HepG2 (cell line): ENCODE data around the gene MAEA. TPM values are rescaled to one million over a fixed set of nuclear protein-coding genes. Genes with fewer than 3 reads are reported as not detected.

Source experiments
- ATAC-seq: fragments of 200-7000 bp; cut with Tn5 transposase; 3 replicates; pipeline ENCODE4 v1.9.1; 2020; ENCODE audit warnings: mild to moderate bottlenecking, moderate library complexity
- BruUV-seq: library from RNA; stranded (reverse); fragments of 400-500 nt; replicated peaks from 2 replicates; lab custom pipeline; 2021; lab: Mats Ljungman, UMichigan
- CTCF ChIA-PET: fragments of 300-600 bp; formaldehyde crosslinking; extraction: SDS; loops from one replicate; lab custom pipeline; 2021; ENCODE audit warnings: low total read pairs, inconsistent platforms, low intra/inter-chr PET ratio; lab: Yijun Ruan, JAX
- POLR2A ChIA-PET: fragments of 350-600 bp; sonication (Branson Sonifier 250); formaldehyde crosslinking; loops from one replicate; lab custom pipeline; 2020; ENCODE audit warnings: antibody characterized with exemption, inconsistent platforms; lab: Yijun Ruan, JAX
- DNase-seq: peaks from one replicate; pipeline ENCODE4 v3.0.0-alpha.2; 2015; ENCODE audit warnings: low spot score
- FAIRE-seq: peaks from 3 replicates; lab custom pipeline; 2011; peaks lifted over from hg19 to GRCh38; lab: Jason Lieb, UNC
- H2AFZ ChIP-seq: one replicate; pipeline ENCODE4 v1.6.1; 2011; ENCODE audit warnings: low read length, inconsistent platforms
- H3K27ac ChIP-seq: fragments of 300-600 bp; 3 replicates; pipeline ENCODE4 v1.8.0; 2011; ENCODE audit warnings: mixed run types, mild to moderate bottlenecking, mixed read lengths, low read length, inconsistent platforms; ENCODE audit not compliant: insufficient read depth; ENCODE audit errors: extremely low read length
- H3K27me3 ChIP-seq, 2 experiments: fragments of 200-600 bp in 1 of 2; 2 replicates in 1 of 2; 3 replicates in 1 of 2; pipeline versions ENCODE4 v1.6.0 to v1.8.0; 2011; ENCODE audit warnings: low read length in 2 of 2, mild to moderate bottlenecking in 2 of 2, moderate library complexity in 2 of 2, inconsistent platforms in 1 of 2; ENCODE audit not compliant: insufficient read depth in 2 of 2, control insufficient read depth in 1 of 2
- H3K36me3 ChIP-seq, 2 experiments: fragments of 200-600 bp in 1 of 2; replicated peaks in 1 of 2; 2 replicates in 1 of 2; 3 replicates in 1 of 2; pipeline versions ENCODE4 v1.5.1 to v1.8.0; 2011; ENCODE audit warnings: low read length in 2 of 2, inconsistent platforms in 1 of 2; ENCODE audit not compliant: insufficient read depth in 2 of 2, control insufficient read depth in 1 of 2
- H3K4me1 ChIP-seq: 2 replicates; pipeline ENCODE4 v1.5.1; 2012; ENCODE audit warnings: low read length, inconsistent platforms; ENCODE audit not compliant: insufficient read depth
- H3K4me2 ChIP-seq: 2 replicates; pipeline ENCODE4 v1.6.0; 2011; ENCODE audit warnings: low read depth, low read length, inconsistent platforms
- H3K4me3 ChIP-seq, 3 experiments: fragments of 200-600 bp in 1 of 3; sonication (generic), shearing (Covaris generic) in 1 of 3; replicated peaks in 1 of 3; 2 replicates each; pipeline ENCODE4 v1.5.1; 2011 to 2016; ENCODE audit warnings: low read length in 3 of 3, inconsistent platforms in 2 of 3, low read depth in 2 of 3, mild to moderate bottlenecking in 2 of 3, control low read depth in 1 of 3, mixed read lengths in 1 of 3; ENCODE audit not compliant: insufficient read depth in 1 of 3
- H3K79me2 ChIP-seq: one replicate; pipeline ENCODE4 v1.6.1; 2011; ENCODE audit warnings: low read length, inconsistent platforms; ENCODE audit not compliant: insufficient read depth
- H3K9ac ChIP-seq: 2 replicates; pipeline ENCODE4 v1.6.0; 2011; ENCODE audit warnings: mild to moderate bottlenecking, low read depth, low read length, inconsistent platforms; ENCODE audit not compliant: insufficient read depth
- H3K9me3 ChIP-seq: 2 replicates; pipeline ENCODE4 v1.5.1; 2012; ENCODE audit warnings: mild to moderate bottlenecking, low read length
- H4K20me1 ChIP-seq: 2 replicates; pipeline ENCODE4 v1.6.0; 2011; ENCODE audit warnings: inconsistent platforms, mild to moderate bottlenecking, low read length, moderate library complexity; ENCODE audit not compliant: insufficient read depth
- AGO2 ChIP-seq: fragments of 200-400 bp; formaldehyde crosslinking; optimal IDR thresholded peaks from 2 replicates; pipeline ENCODE3; 2017; ENCODE audit warnings: mild to moderate bottlenecking, low read depth, low read length, moderate library complexity
- ASH2L ChIP-seq: fragments of 300-600, 200-600 bp; sonication (generic); IDR thresholded peaks from 2 replicates; pipeline ENCODE4 v1.7.0; 2017; ENCODE audit warnings: low read depth, mild to moderate bottlenecking, moderate library complexity, mixed read lengths, low read length; ENCODE audit not compliant: insufficient read length
- CCAR2 ChIP-seq: fragments of 200-400 bp; formaldehyde crosslinking; optimal IDR thresholded peaks from 2 replicates; pipeline ENCODE3; 2018; ENCODE audit warnings: low read depth, mild to moderate bottlenecking, low read length, moderate library complexity
- ELF3 ChIP-seq: IDR thresholded peaks from 2 replicates; pipeline ENCODE4 v1.6.1; 2016; ENCODE audit warnings: missing genetic modification reagents, missing compliant biosample characterization
- FOSL2 ChIP-seq: sonication (generic); formaldehyde crosslinking; IDR thresholded peaks from 2 replicates; pipeline ENCODE4 v1.4.0; 2020; ENCODE audit warnings: missing genetic modification reagents
- GATA4 ChIP-seq: sonication (generic); IDR thresholded peaks from 2 replicates; pipeline ENCODE4 v1.6.1; 2016; ENCODE audit warnings: antibody characterized with exemption, low read depth, borderline replicate concordance
- HOXA7 ChIP-seq: sonication (generic); formaldehyde crosslinking; IDR thresholded peaks from 2 replicates; pipeline ENCODE4 v1.8.1; 2022; ENCODE audit warnings: mild to moderate bottlenecking, missing genetic modification reagents, moderate library complexity
- KDM5A ChIP-seq: fragments of 200-600 bp; sonication (generic); IDR thresholded peaks from 2 replicates; pipeline ENCODE4 v1.7.0; 2018; ENCODE audit warnings: antibody characterized with exemption, mild to moderate bottlenecking, low read length, borderline replicate concordance
- MAZ ChIP-seq, 2 experiments: sonication (generic) in 1 of 2; formaldehyde crosslinking in 1 of 2; IDR thresholded peaks; 2 replicates each; pipeline versions ENCODE4 v1.5.0 to v1.6.1; 2012 to 2020; ENCODE audit warnings: low read depth in 2 of 2, mild to moderate bottlenecking in 2 of 2, borderline replicate concordance in 1 of 2, improper control_type of control experiment in 1 of 2, low read length in 1 of 2, missing genetic modification reagents in 1 of 2, moderate library complexity in 1 of 2
- PPARG ChIP-seq: conservative IDR thresholded peaks from 2 replicates; pipeline ENCODE4 v1.6.1; 2016; ENCODE audit warnings: missing biosample characterization, missing genetic modification reagents
- RBFOX2 ChIP-seq: fragments of 200-400 bp; formaldehyde crosslinking; IDR thresholded peaks from 2 replicates; pipeline ENCODE4 v1.6.1; 2017; ENCODE audit warnings: low read depth, mild to moderate bottlenecking, low read length
- TBL1XR1 ChIP-seq: fragments of 150-350 bp; IDR thresholded peaks from 2 replicates; pipeline ENCODE4 v1.6.1; 2014; ENCODE audit warnings: borderline replicate concordance, low read length; ENCODE audit not compliant: partially characterized antibody
- THYN1 ChIP-seq: sonication (generic); formaldehyde crosslinking; IDR thresholded peaks from 2 replicates; pipeline ENCODE4 v1.8.1; 2023; ENCODE audit warnings: low read depth, mild to moderate bottlenecking, moderate library complexity, missing genetic modification reagents, borderline replicate concordance
- TMF1 ChIP-seq: sonication (generic); formaldehyde crosslinking; IDR thresholded peaks from 2 replicates; pipeline ENCODE4 v1.8.1; 2022; ENCODE audit warnings: low read depth, missing genetic modification reagents
- TOPORS ChIP-seq: sonication (generic); formaldehyde crosslinking; IDR thresholded peaks from 2 replicates; pipeline ENCODE4 v1.8.0; 2023; ENCODE audit warnings: mild to moderate bottlenecking, missing genetic modification reagents
- ZBTB1 ChIP-seq: sonication (generic); formaldehyde crosslinking; IDR thresholded peaks from 2 replicates; pipeline ENCODE4 v1.4.0; 2020; ENCODE audit warnings: missing genetic modification reagents, borderline replicate concordance
- ZFX ChIP-seq: sonication (generic); formaldehyde crosslinking; IDR thresholded peaks from 2 replicates; pipeline ENCODE4 v1.4.0; 2020; ENCODE audit warnings: mild to moderate bottlenecking, low read depth, missing genetic modification reagents, moderate library complexity
- ZNF33A ChIP-seq: sonication (generic); formaldehyde crosslinking; IDR thresholded peaks from 2 replicates; pipeline ENCODE4 v1.5.1; 2020; ENCODE audit warnings: missing genetic modification reagents, mild to moderate bottlenecking, moderate library complexity, borderline replicate concordance
- ZNF607 ChIP-seq: sonication (generic); formaldehyde crosslinking; IDR thresholded peaks from 2 replicates; pipeline ENCODE4 v1.5.1; 2020; ENCODE audit warnings: missing genetic modification reagents, mild to moderate bottlenecking, borderline replicate concordance
- ZNF619 ChIP-seq: sonication (generic); formaldehyde crosslinking; IDR thresholded peaks from 2 replicates; pipeline ENCODE4 v1.4.0; 2020; ENCODE audit warnings: mild to moderate bottlenecking, missing genetic modification reagents
- WGBS: methylation state at CpG from one replicate; pipeline ENCODE4 v1.1.6; 2017; ENCODE audit warnings: low lambda C conversion rate; 5-methylcytosine and 5-hydroxymethylcytosine counted together
- in situ Hi-C: cut with HindIII; loops from 2 replicates; pipeline ENCODE4 v1.10.0; 2017; ENCODE audit warnings: low pct_unique_long_range_greater_than_20kb; ENCODE audit not compliant: extremely low pct_ligation_motif_present
- intact Hi-C: fragments of 100-400 bp; cut with micrococcal nuclease; formaldehyde crosslinking; loops from one replicate; pipeline ENCODE4 v1.10.0; 2022; ENCODE audit not compliant: unreplicated experiment
- polyA plus RNA-seq, 8 experiments: library from polyadenylated mRNA; depleted of rRNA in 3 of 8; stranded (reverse) in 7 of 8; unstranded in 1 of 8; fragments of >200 nt; fragmentation: Illumina TruSeq in 4 of 8; extraction: Trizol in 4 of 8; gene quantifications; 2 replicates each; pipeline versions ENCODE4 v1.2.1 to v1.2.3, GENCODE V29; 2011 to 2016; ENCODE audit warnings: low read depth in 4 of 8, missing spikeins in 1 of 8, mixed read lengths in 1 of 8; ENCODE audit not compliant: insufficient read depth in 1 of 8
- total RNA-seq, 5 experiments: library from RNA; depleted of rRNA; stranded (reverse); fragments of >200 nt; fragmentation: Illumina TruSeq; extraction: Trizol; gene quantifications; 2 replicates each; pipeline ENCODE4 v1.2.3, GENCODE V29; 2016; ENCODE audit warnings: low read depth in 1 of 5
- TF ChIP-seq, protein P1 (sequence below): sonication (generic); formaldehyde crosslinking; IDR thresholded peaks from 2 replicates; pipeline ENCODE4 v1.4.0; 2020; ENCODE audit warnings: missing genetic modification reagents
- TF ChIP-seq, protein P2 (sequence below): sonication (generic); formaldehyde crosslinking; IDR thresholded peaks from 2 replicates; pipeline ENCODE4 v1.9.0; 2022; ENCODE audit warnings: low read depth, missing genetic modification reagents

Gene MAEA
- total and polyA plus RNA-seq, 2 of the 13 experiments (the other 11 are each of a cell fraction or from before 2014, with no cell fraction given), result 52.0 to 57.1 TPM

DNA sequence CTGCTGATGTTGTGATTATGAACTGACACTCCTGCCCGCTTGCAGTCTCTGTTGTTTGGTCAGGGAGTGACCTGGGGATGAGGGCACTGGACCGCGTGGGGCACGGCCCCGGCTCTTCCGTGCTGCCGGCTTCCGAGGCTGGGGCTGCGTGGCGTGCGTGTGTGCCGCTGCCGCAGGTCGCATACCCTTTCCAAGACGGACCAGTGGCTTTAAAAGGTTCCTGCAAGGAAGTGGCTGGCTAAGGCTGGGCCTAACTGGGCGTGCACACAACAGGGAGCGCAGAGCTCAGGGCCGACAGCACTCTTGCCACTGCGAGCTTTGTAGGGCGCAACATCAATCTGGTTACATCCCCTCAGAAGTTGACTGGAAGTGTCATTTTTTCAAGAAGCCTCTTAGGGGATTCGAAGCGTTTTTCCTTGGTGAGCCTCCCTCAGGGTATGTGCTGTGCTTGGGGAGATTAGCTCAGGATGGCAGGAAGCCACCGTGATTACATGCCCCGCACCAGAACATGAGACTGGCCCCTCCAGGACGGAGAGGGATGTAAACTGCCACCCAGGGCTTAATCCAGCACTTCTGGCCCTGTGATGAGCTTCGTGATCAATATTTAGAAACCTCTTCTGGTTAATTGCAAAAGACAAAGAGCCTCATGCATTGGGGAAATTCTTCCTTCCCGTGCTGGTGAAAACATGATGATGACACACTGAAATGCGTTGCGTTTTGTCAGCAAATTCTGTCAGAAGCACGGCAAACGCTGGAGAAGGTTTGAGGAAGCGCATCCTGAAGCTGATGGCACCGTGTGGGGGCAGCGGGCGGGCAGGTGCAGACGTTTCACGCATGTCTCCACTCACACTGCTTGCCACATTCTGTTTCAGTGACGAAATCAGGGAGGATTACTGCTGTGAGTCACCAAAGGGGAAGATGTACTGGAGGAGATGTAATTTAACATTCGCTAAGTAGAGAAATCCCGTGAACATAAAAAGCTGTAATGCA lies 11.1 kb downstream of the MAEA start:
- Histone ChIP-seq H2AFZ (no peak overlapping the region), H3K27me3 (no peaks in the 10 kb centered on the region), H3K9ac (no peak overlapping the region), H3K79me2 (peaks cover 74% of the 10 kb centered on the region), H3K27ac (no peak overlapping the region), H3K4me2 (no peak overlapping the region), H3K4me1 (peaks cover 15% of the 10 kb centered on the region), H4K20me1 (peaks cover 24% of the 10 kb centered on the region; the same call in 1 of the 2 replicates), H3K36me3 (peaks cover 22 to 38% of the 10 kb centered on the region in 2 experiments; a peak in 4 of 5 replicates), H3K9me3 (no peaks in the 10 kb centered on the region), H3K4me3 (no peak overlapping the region)
- FAIRE-seq (no peak), DNase-seq (no peak), ATAC-seq (no peak)
- no TSS peak for BruUV-seq
- CTCF ChIA-PET, result no interaction called here
- POLR2A ChIA-PET, result no interaction called here
- in situ Hi-C loops, result no loop called here
- 91% methylated on average over 37 of the region's 40 CpGs for WGBS
- intact Hi-C loops, result no loop called here
- TF ChIP-seq FOSL2, result 0 out of 2 replicates have a peak, but pooled peaks have one; percentile 13
- TF ChIP-seq ZFX (CRISPR knock-in tag), result no peak
- TF ChIP-seq, protein P1, sequence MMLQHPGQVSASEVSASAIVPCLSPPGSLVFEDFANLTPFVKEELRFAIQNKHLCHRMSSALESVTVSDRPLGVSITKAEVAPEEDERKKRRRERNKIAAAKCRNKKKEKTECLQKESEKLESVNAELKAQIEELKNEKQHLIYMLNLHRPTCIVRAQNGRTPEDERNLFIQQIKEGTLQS (CRISPR knock-in tag), result no peak
- no peak for TF ChIP-seq ASH2L
- no peak for TF ChIP-seq KDM5A
- TF ChIP-seq RBFOX2, result no peak
- TF ChIP-seq HOXA7, result no peak
- TF ChIP-seq GATA4, result no peak
- TF ChIP-seq ZNF33A, result no peak
- TF ChIP-seq CCAR2, result no peak
- TF ChIP-seq TOPORS (CRISPR knock-in tag), result no peak
- TF ChIP-seq PPARG (CRISPR knock-in tag), result no peak
- no peak for TF ChIP-seq TMF1
- no peak for TF ChIP-seq ZBTB1
- TF ChIP-seq ZNF607 (CRISPR knock-in tag), result no peak
- no peak for TF ChIP-seq THYN1
- TF ChIP-seq AGO2, result peak; percentile 50
- TF ChIP-seq ZNF619, result no peak
- TF ChIP-seq, protein P2, sequence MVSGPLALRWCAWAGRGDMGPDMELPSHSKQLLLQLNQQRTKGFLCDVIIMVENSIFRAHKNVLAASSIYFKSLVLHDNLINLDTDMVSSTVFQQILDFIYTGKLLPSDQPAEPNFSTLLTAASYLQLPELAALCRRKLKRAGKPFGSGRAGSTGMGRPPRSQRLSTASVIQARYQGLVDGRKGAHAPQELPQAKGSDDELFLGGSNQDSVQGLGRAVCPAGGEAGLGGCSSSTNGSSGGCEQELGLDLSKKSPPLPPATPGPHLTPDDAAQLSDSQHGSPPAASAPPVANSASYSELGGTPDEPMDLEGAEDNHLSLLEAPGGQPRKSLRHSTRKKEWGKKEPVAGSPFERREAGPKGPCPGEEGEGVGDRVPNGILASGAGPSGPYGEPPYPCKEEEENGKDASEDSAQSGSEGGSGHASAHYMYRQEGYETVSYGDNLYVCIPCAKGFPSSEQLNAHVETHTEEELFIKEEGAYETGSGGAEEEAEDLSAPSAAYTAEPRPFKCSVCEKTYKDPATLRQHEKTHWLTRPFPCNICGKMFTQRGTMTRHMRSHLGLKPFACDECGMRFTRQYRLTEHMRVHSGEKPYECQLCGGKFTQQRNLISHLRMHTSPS (CRISPR knock-in tag), result no peak
- TF ChIP-seq ELF3, result no peak
- TF ChIP-seq MAZ (IDR thresholded peaks at IDR 0.05; ENCODE audit: borderline replicate concordance, low read depth, low read length), result no peak
- TF ChIP-seq MAZ (CRISPR knock-in tag; IDR thresholded peaks at IDR 0.05; ENCODE audit: low read depth), result no peak
- TF ChIP-seq TBL1XR1, result no peak
